ENCODE measurements around the gene PRPH2. TPM values are rescaled to one million over a fixed set of nuclear protein-coding genes. Genes with fewer than 3 reads are reported as not detected.
A peak's percentile ranks its signal among the peaks of the same experiment; 100 is the strongest.

The PRPH2 gene
- total and polyA plus RNA-seq, 10 of the 15 experiments (the other 5 are each of a cell fraction or from before 2014, with no cell fraction given) = 0.08 TPM; not detected in 9

GRCh38 chr6:42746463-42747391 is 24.3 kb upstream of the PRPH2 start:
- no TSS peak for BruUV-seq (replicated peaks)
- peak overlapping the region; percentile 73 for H2AFZ ChIP-seq (ENCODE audit: control insufficient read depth, low read depth, low read length)
- WGBS (ENCODE audit: insufficient coverage, insufficient replicate concordance, low lambda C conversion rate, missing lambda C conversion rate) = 2% methylated on average over 48 of the region's 55 CpGs
- peaks cover 46% of the 10 kb centered on the region for H3K79me2 ChIP-seq (ENCODE audit: control insufficient read depth, insufficient read depth, low read length)
- ChIA-PET POLR2A (interaction anchor here (0.5 to 8.4 kb wide), 14 partner anchors 15 to 851 kb away, joined by 3 to 140 read pairs (median 5); partner anchors contain the start of genes BICRAL, KLC4, MRPL2 and PPP2R5D), SMC1A (ENCODE audit: uncharacterized antibody, unreplicated experiment) (interaction anchor here (0.9 to 6.6 kb wide), 11 partner anchors 10 to 148 kb away, joined by 3 to 92 read pairs (median 3); no protein-coding TSS in a partner anchor), CTCF (interaction anchor here (0.6 to 2.8 kb wide), 9 partner anchors 14 to 71 kb away, joined by 3 to 15 read pairs (median 3); no protein-coding TSS in a partner anchor), RAD21 (ENCODE audit: unreplicated experiment) (interaction anchor here (0.8 to 7.0 kb wide), 17 partner anchors 10 to 181 kb away, joined by 3 to 227 read pairs (median 4); partner anchors contain the start of genes BICRAL and RPL7L1)
- intact Hi-C loops (cut with micrococcal nuclease; ENCODE audit: unreplicated experiment) = loop anchor here (1.0 to 2.0 kb wide), 4 partner anchors 25 to 144 kb away; partner anchors contain the start of gene RPL7L1
- no peaks in the 10 kb centered on the region for H3K27me3 ChIP-seq (replicated peaks in 1 of 2; ENCODE audit: control insufficient read depth in 2 of 2, insufficient read depth in 2 of 2, low read length in 1 of 2)
- peak overlapping the region; percentile 91 for H3K27ac ChIP-seq (ENCODE audit: control insufficient read depth, insufficient read depth)
- in situ Hi-C loops (cut with MboI) = no loop called here
- no peaks in the 10 kb centered on the region for H3K9me3 ChIP-seq (replicated peaks; ENCODE audit: control insufficient read depth, insufficient read depth, low read length)
- H3K36me3 ChIP-seq (ENCODE audit: control insufficient read depth in 2 of 2, insufficient read depth in 2 of 2, low read length in 1 of 2) = no peaks in the 10 kb centered on the region
- no peaks in the 10 kb centered on the region for H4K20me1 ChIP-seq (ENCODE audit: control insufficient read depth, insufficient read depth)
- peak overlapping the region; percentile 100 for H3K4me3 ChIP-seq
- H3K4me1 ChIP-seq (ENCODE audit: control insufficient read depth, insufficient read depth, low read length) = peaks cover 10% of the 10 kb centered on the region
- DNase-seq (ENCODE audit: low read depth, low spot score) (peak; percentile 68), ATAC-seq (peak; percentile 81), FAIRE-seq (peak; percentile 76)
- H3K4me2 ChIP-seq (ENCODE audit: control insufficient read depth, insufficient read depth) = peak overlapping the region; percentile 77
- peak overlapping the region; percentile 92 for H3K9ac ChIP-seq (ENCODE audit: control insufficient read depth, insufficient read depth, low read length)
- TF ChIP-seq ZNF687 (IDR thresholded peaks at IDR 0.05) (peak; percentile 31; the same call in 1 of the 2 replicates), USF2 (IDR thresholded peaks at IDR 0.05; ENCODE audit: borderline replicate concordance, low read depth, low read length) (no peak), LARP7 (IDR thresholded peaks at IDR 0.05) (peak; percentile 79), TCF3 (IDR thresholded peaks at IDR 0.05; ENCODE audit: borderline replicate concordance, insufficient read depth, low read depth, low read length) (peak; percentile 57; the same call in 1 of the 2 replicates), CREB1 (IDR thresholded peaks at IDR 0.05; ENCODE audit: low read depth) (peak; percentile 34; the same call in 1 of the 2 replicates), DPF2 (IDR thresholded peaks at IDR 0.05) (peak; percentile 60; the same call in 1 of the 2 replicates), SIN3A (IDR thresholded peaks at IDR 0.05; ENCODE audit: low read depth, low read length) (peak; percentile 74), SREBF1 (IDR thresholded peaks at IDR 0.05; ENCODE audit: low read length) (no peak), PKNOX1 (IDR thresholded peaks at IDR 0.05) (no peak; the same call in 1 of the 2 replicates)
- TF ChIP-seq, protein P1, sequence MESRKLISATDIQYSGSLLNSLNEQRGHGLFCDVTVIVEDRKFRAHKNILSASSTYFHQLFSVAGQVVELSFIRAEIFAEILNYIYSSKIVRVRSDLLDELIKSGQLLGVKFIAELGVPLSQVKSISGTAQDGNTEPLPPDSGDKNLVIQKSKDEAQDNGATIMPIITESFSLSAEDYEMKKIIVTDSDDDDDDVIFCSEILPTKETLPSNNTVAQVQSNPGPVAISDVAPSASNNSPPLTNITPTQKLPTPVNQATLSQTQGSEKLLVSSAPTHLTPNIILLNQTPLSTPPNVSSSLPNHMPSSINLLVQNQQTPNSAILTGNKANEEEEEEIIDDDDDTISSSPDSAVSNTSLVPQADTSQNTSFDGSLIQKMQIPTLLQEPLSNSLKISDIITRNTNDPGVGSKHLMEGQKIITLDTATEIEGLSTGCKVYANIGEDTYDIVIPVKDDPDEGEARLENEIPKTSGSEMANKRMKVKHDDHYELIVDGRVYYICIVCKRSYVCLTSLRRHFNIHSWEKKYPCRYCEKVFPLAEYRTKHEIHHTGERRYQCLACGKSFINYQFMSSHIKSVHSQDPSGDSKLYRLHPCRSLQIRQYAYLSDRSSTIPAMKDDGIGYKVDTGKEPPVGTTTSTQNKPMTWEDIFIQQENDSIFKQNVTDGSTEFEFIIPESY (IDR thresholded peaks at IDR 0.05) = no peak
- TF ChIP-seq, protein P2, sequence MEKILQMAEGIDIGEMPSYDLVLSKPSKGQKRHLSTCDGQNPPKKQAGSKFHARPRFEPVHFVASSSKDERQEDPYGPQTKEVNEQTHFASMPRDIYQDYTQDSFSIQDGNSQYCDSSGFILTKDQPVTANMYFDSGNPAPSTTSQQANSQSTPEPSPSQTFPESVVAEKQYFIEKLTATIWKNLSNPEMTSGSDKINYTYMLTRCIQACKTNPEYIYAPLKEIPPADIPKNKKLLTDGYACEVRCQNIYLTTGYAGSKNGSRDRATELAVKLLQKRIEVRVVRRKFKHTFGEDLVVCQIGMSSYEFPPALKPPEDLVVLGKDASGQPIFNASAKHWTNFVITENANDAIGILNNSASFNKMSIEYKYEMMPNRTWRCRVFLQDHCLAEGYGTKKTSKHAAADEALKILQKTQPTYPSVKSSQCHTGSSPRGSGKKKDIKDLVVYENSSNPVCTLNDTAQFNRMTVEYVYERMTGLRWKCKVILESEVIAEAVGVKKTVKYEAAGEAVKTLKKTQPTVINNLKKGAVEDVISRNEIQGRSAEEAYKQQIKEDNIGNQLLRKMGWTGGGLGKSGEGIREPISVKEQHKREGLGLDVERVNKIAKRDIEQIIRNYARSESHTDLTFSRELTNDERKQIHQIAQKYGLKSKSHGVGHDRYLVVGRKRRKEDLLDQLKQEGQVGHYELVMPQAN (conservative IDR thresholded peaks at IDR 0.05) = peak; percentile 36

Data from GM12878 (cell line).